Mucosa of rectum (tissue), 2 donors: ENCODE measurements around the gene GEMIN7.

Experiments
- H3K27ac ChIP-seq, 2 donors: one replicate each; pipeline ENCODE4 v1.7.0; 2013; ENCODE audit warnings: inconsistent platforms in 2 of 2, low read depth in 2 of 2, low read length in 2 of 2
- H3K27me3 ChIP-seq, 2 donors: one replicate each; pipeline ENCODE4 v1.7.0; 2013; ENCODE audit warnings: low read length in 2 of 2; ENCODE audit not compliant: control insufficient read depth in 2 of 2, insufficient read depth in 2 of 2
- H3K36me3 ChIP-seq, 2 donors: one replicate each; pipeline ENCODE4 v1.7.0; 2013; ENCODE audit warnings: low read length in 2 of 2; ENCODE audit not compliant: control insufficient read depth in 2 of 2, insufficient read depth in 2 of 2
- H3K4me1 ChIP-seq, 2 donors: one replicate each; pipeline ENCODE4 v1.7.0; 2013; ENCODE audit warnings: low read length in 2 of 2, mild to moderate bottlenecking in 1 of 2; ENCODE audit not compliant: control insufficient read depth in 2 of 2, insufficient read depth in 2 of 2
- H3K4me3 ChIP-seq, 2 donors: one replicate each; pipeline ENCODE4 v1.7.0; 2013; ENCODE audit warnings: low read length in 2 of 2
- H3K9ac ChIP-seq, 2 donors: one replicate each; pipeline ENCODE4 v1.7.0; 2013; ENCODE audit warnings: low read length in 2 of 2, low read depth in 1 of 2, mild to moderate bottlenecking in 1 of 2
- H3K9me3 ChIP-seq, 2 donors: one replicate each; pipeline ENCODE4 v1.7.0; 2013; ENCODE audit warnings: low read length in 2 of 2; ENCODE audit not compliant: control insufficient read depth in 2 of 2
- donor health status: healthy.
- donor health status: Normal muscosa, but diverticular disease.

The GEMIN7 gene

DNA sequence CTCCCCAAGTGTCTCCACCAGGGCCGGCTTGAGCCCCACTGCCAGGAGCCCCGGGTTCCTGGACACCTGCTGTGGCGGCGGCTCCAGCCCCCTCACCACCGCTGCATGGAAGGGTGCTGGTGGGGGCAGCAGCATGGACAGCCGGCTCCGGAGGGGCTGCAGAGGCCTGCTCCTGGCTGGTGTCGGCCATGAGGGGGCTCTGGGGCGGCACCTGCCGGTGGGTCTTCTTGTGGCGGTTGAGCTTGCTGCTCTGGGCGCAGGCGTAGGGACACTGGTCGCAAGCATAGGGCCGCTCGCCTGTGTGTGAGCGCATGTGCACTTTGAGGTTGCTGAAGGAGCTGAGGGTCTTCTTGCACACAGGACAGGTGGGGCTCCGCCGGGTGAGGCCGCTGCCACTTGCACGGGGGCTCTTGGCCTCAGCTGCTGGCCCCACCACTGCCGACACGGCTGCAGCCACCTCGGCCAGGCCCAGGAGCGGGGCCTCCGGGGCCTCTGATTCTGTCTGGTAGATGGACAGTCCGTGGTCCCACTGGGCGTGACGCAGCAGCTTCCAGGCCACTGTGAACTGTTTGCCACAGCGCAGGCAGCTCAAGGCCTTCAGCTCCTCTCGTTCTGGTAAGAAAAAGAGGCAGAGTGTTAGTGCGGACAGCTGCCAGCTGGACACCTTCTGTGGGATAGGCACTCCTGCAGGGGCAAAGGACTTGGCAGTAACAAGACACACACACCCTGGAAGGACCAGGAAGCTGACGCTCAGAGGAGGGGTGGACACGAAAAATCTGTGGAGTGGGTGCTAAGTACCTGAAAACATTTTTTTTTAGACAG is 6.9 kb upstream of the GEMIN7 start:
- H3K27me3 ChIP-seq, result no peaks in the 10 kb centered on the region
- H3K4me3 ChIP-seq, result no peak overlapping the region
- peaks cover 33 to 41% of the 10 kb centered on the region in 2 donors for H3K36me3 ChIP-seq
- H3K9me3 ChIP-seq, result no peaks in the 10 kb centered on the region
- no peak overlapping the region for H3K27ac ChIP-seq
- peaks cover 15 to 17% of the 10 kb centered on the region in 2 donors for H3K4me1 ChIP-seq
- H3K9ac ChIP-seq, result no peak overlapping the region

DNA sequence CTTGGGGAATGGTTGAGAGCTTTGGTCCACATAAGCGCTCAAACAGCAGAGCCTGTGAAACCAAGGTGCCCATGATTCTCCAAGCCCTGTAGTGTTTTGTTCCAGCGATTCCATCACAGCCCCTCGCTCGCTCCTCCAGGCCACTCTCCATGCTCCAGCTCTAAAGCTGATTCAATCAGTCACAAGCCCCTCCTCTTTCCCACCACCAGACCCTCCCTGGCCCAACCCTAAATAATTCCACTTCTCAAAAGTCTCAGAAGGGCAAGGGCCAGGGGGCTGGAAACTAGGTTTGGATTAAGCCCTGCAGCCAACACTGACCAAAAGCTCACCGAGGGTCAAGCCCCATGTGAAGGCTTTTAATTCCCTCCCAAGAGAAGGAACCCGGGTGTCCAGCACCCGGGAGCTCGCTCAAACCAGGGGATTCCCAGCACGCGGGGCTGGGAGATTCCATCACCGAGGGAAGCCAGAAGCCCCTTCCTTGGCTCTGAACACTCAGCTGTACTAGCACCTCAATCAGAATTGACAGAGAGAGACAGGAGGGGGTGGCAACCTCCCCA is 4.2 kb upstream of the GEMIN7 start:
- H3K9me3 ChIP-seq, result no peaks in the 10 kb centered on the region
- H3K4me1 ChIP-seq, result peaks cover 25 to 28% of the 10 kb centered on the region in 2 donors
- no peaks in the 10 kb centered on the region for H3K27me3 ChIP-seq
- peak overlapping the region; percentile 59 to 72 for H3K27ac ChIP-seq
- peak overlapping the region in 1 of 2 donors; percentile 53 for H3K9ac ChIP-seq
- peak overlapping the region; percentile 49 to 65 for H3K4me3 ChIP-seq
- peaks cover 22 to 24% of the 10 kb centered on the region in 2 donors for H3K36me3 ChIP-seq

DNA sequence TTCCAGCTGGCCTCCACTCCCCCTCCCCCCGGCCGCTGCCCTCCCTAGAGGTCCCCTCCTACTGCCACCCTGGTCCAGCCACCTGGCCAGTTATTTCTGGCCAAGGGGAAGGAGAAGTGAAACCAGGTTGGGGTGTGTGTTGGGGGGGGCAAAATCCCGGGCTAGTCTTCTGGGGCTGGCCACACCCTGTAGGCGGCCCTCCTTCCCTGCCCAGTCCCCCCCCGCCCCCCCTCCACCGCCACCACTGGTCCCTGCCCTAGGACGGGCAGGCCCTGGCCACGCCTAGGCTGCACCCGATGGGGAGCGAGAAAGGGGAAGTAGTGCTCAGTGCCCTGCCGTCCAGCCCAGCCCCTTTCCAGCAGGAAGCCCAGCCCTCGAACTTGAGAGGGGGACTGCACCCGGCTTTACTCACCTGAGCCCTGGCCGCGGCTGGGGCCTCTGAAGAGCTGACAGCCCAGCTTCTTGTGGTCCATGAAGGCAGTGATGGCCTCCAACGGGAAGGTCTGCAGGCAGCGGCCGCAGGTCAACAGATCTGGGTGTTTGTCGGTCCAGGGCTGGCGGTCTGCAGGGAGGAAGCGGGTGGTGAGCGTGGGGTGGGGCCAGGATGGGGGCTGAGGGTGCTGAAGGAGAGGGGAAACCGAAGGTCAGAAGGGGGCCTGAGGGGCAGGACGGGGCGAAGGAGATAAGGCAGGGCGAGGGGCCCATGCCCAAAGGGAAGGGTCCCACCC is 3.6 kb upstream of the GEMIN7 start:
- H3K4me3 ChIP-seq, result peak overlapping the region; percentile 77 to 87
- H3K36me3 ChIP-seq, result peaks cover 16 to 17% of the 10 kb centered on the region in 2 donors
- H3K27ac ChIP-seq, result peak overlapping the region; percentile 94 to 95
- peaks cover 31 to 35% of the 10 kb centered on the region in 2 donors for H3K4me1 ChIP-seq
- peak overlapping the region; percentile 79 to 83 for H3K9ac ChIP-seq
- H3K9me3 ChIP-seq, result no peaks in the 10 kb centered on the region
- no peaks in the 10 kb centered on the region for H3K27me3 ChIP-seq

DNA sequence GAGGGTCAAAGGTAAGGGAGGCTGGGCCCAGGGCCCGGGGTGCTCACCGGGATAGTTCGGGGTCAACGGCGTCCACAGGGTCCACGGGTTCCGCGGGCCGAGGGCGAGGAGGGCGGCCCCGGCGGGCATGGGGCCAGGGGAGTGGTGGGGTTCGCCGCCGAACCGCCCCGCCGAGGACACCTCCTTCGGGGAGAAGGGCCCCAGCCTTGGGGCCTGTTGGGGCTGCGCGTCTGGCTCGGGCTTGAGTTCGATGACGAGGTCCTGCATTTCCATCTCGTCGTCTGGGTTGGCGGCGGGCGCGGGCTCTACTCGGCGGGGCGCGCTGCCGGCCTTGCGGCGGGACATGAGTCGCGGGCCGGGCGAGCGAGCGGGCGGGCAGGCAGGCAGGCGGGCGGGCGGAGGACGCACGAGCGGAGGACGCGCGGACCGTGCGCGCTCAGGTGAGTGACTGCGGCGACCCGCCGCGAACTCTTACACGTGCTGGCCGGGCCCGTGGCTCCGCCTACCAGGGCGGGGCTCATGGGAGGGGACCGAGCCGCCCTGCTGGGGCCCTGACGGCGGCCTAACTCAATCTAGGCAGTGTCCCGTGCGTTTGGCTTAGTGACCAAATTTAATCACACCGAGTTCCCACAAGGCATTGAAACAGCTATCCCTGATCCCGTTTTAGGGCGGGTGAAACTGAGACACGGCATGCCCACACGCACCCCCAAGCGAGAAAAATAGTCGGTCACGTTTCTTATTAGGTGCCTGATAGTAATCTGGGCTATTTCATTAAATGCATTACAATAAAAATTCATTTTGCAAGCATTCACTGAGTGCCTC is 2.8 kb upstream of the GEMIN7 start, which contains the start of gene ZNF296:
Gene ZNF296 (minus strand): TSS at position 450 of the 822 bp plus-strand sequence. CDS start 105 bp downstream, at position 345.
- Histone ChIP-seq H3K27me3 (no peaks in the 10 kb centered on the region), H3K4me1 (peaks cover 36 to 39% of the 10 kb centered on the region in 2 donors), H3K9ac (peak within 1 kb of the TSS; percentile 79 to 83), H3K9me3 (no peaks in the 10 kb centered on the region), H3K27ac (peak within 1 kb of the TSS; percentile 94 to 95), H3K4me3 (peak within 1 kb of the TSS; percentile 77 to 87), H3K36me3 (peaks cover 10 to 12% of the 10 kb centered on the region in 2 donors)

DNA sequence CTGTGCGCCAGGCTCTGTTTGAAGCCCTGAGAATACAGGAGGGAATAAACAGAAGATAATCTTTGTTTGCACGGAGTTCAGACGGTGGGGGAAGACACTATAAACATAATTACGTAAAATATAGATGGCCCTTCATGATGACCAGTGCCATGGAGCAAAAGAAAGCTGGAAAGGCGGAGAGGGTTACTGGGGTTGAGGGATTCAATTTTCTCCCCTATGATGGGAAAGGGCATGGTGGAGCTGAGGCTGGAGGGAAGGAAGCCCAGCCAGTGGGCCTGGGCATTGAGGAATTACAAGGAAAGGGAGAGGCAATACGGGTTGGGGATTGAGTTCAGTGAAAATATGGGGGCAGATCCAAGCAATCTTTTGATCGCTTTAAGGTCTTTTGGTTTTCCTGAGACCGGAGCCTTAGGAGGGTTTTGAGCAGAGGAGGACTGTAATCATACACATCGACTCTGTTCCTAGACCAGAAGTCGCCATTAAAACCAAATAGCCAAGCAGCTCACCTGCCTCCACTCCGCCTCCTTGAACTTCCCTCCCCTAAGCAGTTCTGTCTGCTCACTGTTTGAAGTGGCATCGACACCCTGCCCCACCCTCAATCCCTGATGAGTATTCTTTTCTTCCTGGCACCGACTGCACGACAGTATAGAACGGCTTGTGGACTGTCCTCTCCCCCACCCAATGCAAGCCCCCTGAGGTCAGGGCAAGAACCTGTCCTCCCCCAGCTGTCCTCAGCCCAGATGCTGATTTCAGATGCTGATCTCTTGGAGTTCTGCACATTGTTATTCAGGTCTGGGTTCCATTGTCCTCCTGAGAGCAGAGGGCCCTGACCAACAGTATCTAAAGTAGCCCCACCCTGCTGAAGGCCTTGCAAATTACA is 2.0 kb upstream of the GEMIN7 start:
- Histone ChIP-seq H3K9ac (peak overlapping the region; percentile 52 to 83), H3K4me1 (peaks cover 36 to 39% of the 10 kb centered on the region in 2 donors), H3K4me3 (peak overlapping the region; percentile 62 to 87)

DNA sequence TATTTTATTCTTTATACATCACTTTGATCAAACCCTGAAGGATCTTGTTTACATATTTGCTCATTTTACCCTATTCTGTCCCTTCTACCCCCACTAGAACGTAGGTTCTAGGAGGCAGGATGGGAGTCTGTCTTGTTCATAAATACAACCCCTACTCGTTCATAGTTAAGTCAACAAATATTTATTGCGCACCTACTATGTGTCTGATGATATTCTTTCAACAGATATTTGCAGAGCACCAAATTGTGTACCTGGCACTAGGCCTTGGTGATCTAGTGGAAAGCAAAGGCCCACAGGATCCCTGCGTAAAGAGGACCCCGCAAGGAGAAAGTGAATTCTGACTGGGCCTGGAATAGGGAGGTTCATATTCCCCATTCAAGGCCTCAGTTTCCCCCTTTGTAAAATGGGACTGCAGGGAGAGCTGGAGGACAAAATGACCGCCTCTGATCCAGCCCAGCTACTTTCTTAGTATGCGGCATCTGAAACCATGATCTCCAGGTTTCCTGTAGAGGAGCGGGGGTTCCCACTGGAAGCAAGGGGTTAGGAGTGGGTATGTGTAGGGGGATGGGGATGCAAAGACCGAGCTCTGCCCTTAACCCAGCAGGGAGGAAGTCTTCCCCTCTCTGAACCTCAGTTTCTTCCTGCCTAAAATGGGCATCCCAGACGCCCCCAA is 534 bp upstream of the GEMIN7 start:
- Histone ChIP-seq H3K27me3 (no peaks in the 10 kb centered on the region), H3K27ac (peak overlapping the region; percentile 70 to 83), H3K36me3 (peaks cover 7 to 12% of the 10 kb centered on the region in 2 donors), H3K9ac (peak overlapping the region; percentile 70 to 90), H3K4me3 (peak overlapping the region; percentile 85 to 94), H3K4me1 (peaks cover 36 to 39% of the 10 kb centered on the region in 2 donors), H3K9me3 (no peaks in the 10 kb centered on the region)

More for the DNA sequence above, 2.0 kb upstream of the GEMIN7 start:
- Histone ChIP-seq H3K9me3 (no peaks in the 10 kb centered on the region), H3K36me3 (peaks cover 8 to 9% of the 10 kb centered on the region in 2 donors), H3K27ac (peak overlapping the region; percentile 94 to 95), H3K27me3 (no peaks in the 10 kb centered on the region)

DNA sequence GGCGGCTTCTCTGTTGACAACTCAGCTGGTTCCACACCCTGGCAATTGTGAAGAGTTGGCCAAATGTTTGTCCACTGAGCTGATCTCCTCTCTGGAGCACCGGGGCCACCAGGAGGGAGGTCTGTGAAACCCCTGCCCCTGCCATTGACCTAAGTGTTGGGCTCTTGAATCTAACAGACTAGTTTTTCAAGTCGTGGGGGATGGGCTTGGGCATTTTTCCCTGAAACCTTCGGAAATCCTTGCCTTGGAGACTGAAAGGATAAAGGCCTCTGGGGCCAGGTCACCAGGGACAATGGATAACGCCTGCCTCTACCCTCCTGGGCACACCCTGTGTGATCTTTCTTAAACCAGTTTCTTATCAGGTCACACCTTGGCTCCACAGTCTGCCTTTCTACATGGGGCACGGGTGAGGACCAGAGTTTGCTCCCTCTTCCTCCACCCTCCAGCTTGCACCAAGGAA is 881 bp downstream of the GEMIN7 start:
- Histone ChIP-seq H3K27ac (peak overlapping the region; percentile 70 to 83), H3K9ac (peak overlapping the region; percentile 74 to 90), H3K4me1 (peaks cover 36% of the 10 kb centered on the region in 2 donors), H3K27me3 (no peaks in the 10 kb centered on the region), H3K36me3 (peaks cover 7 to 12% of the 10 kb centered on the region in 2 donors), H3K4me3 (peak overlapping the region; percentile 85 to 94), H3K9me3 (no peaks in the 10 kb centered on the region)

DNA sequence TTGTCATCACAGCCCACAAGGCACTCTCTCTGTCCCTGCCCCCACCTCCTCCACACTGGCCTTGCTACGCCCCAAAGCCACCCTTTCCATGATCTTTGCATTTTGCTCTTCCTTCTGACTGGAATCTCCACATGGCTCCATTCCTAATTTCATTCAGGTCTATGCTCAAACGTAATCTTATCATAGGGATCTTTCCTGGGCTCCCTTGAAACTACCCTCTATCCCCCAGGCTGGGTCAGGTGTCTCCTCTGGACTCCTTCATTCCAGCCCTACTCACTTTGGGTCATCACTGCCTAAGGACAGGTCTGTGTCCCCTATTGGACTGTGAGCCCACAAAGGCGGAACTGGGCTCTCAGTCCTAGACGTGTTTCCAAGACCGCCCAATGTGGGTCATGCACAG is 3.1 kb downstream of the GEMIN7 start:
- Histone ChIP-seq H3K4me1 (peaks cover 22 to 26% of the 10 kb centered on the region in 2 donors), H3K27me3 (no peaks in the 10 kb centered on the region), H3K27ac (no peak overlapping the region), H3K36me3 (peaks cover 10 to 19% of the 10 kb centered on the region in 2 donors), H3K4me3 (no peak overlapping the region), H3K9ac (no peak overlapping the region), H3K9me3 (no peaks in the 10 kb centered on the region)
